H9 (cell line): ENCODE measurements around the gene CTNNBL1. TPM values are rescaled to one million over a fixed set of nuclear protein-coding genes. Genes with fewer than 3 reads are reported as not detected.

Experiments used
- DNase-seq: peaks from one replicate; pipeline ENCODE4 v3.0.0-alpha.2; 2017
- H2AFZ ChIP-seq: one replicate; pipeline ENCODE4 v1.6.1; 2013; ENCODE audit warnings: mild to moderate bottlenecking, low read length, control low read depth, moderate library complexity
- H2AK5ac ChIP-seq: 2 replicates; pipeline ENCODE4 v1.6.1; 2013; ENCODE audit warnings: low read length, control low read depth, mixed read lengths; ENCODE audit not compliant: insufficient read length
- H2BK120ac ChIP-seq: one replicate; pipeline ENCODE4 v1.6.1; 2013; ENCODE audit warnings: low read depth, mild to moderate bottlenecking, low read length, control low read depth, inconsistent platforms; ENCODE audit not compliant: poor library complexity, severe bottlenecking
- H2BK12ac ChIP-seq: 2 replicates; pipeline ENCODE4 v1.6.1; 2013; ENCODE audit warnings: low read length, control low read depth, mixed read lengths, low read depth; ENCODE audit not compliant: insufficient read length
- H2BK15ac ChIP-seq: 2 replicates; pipeline ENCODE4 v1.6.1; 2013; ENCODE audit warnings: low read depth, low read length, control low read depth
- H2BK20ac ChIP-seq: one replicate; pipeline ENCODE4 v1.6.1; 2013; ENCODE audit warnings: low read depth, mild to moderate bottlenecking, low read length, control low read depth, inconsistent platforms; ENCODE audit not compliant: poor library complexity, severe bottlenecking
- H2BK5ac ChIP-seq: 2 replicates; pipeline ENCODE4 v1.6.1; 2013; ENCODE audit warnings: low read length, control low read depth, mixed read lengths; ENCODE audit not compliant: insufficient read length
- H3K14ac ChIP-seq: 2 replicates; pipeline ENCODE4 v1.6.1; 2013; ENCODE audit warnings: low read length, control low read depth; ENCODE audit not compliant: insufficient read depth
- H3K18ac ChIP-seq: 2 replicates; pipeline ENCODE4 v1.6.1; 2013; ENCODE audit warnings: low read depth, mild to moderate bottlenecking, mixed read lengths, low read length, control low read depth; ENCODE audit not compliant: insufficient read length
- H3K23ac ChIP-seq: 2 replicates; pipeline ENCODE4 v1.6.1; 2013; ENCODE audit warnings: low read length, control low read depth, mixed read lengths, low read depth; ENCODE audit not compliant: insufficient read length
- H3K23me2 ChIP-seq: 2 replicates; pipeline ENCODE4 v1.6.1; 2013; ENCODE audit warnings: low read depth, mild to moderate bottlenecking, mixed read lengths, low read length, control low read depth; ENCODE audit not compliant: insufficient read length, poor library complexity, severe bottlenecking
- H3K27ac ChIP-seq: 2 replicates; pipeline ENCODE4 v1.5.1; 2013; ENCODE audit warnings: low read length, control low read depth, mixed read lengths, low read depth; ENCODE audit not compliant: insufficient read length
- H3K27me3 ChIP-seq: 2 replicates; pipeline ENCODE4 v1.6.1; 2013; ENCODE audit warnings: low read length, control low read depth, inconsistent platforms; ENCODE audit not compliant: insufficient read depth
- H3K4ac ChIP-seq: 2 replicates; pipeline ENCODE4 v1.6.1; 2013; ENCODE audit warnings: low read depth, mild to moderate bottlenecking, control low read depth, inconsistent platforms, low read length, moderate library complexity
- H3K4me1 ChIP-seq: 2 replicates; pipeline ENCODE4 v1.6.1; 2013; ENCODE audit warnings: low read length, control low read depth, inconsistent platforms; ENCODE audit not compliant: insufficient read depth
- H3K4me2 ChIP-seq: 2 replicates; pipeline ENCODE4 v1.6.1; 2013; ENCODE audit warnings: low read length, control low read depth, mixed read lengths; ENCODE audit not compliant: insufficient read length, insufficient read depth
- H3K56ac ChIP-seq: 2 replicates; pipeline ENCODE4 v1.6.1; 2013; ENCODE audit warnings: low read depth, mild to moderate bottlenecking, mixed read lengths, low read length, control low read depth; ENCODE audit not compliant: insufficient read length
- H3K79me1 ChIP-seq: 2 replicates; pipeline ENCODE4 v1.6.1; 2013; ENCODE audit warnings: low read depth, mild to moderate bottlenecking, moderate library complexity, low read length, control low read depth, inconsistent platforms; ENCODE audit not compliant: insufficient read depth, poor library complexity, severe bottlenecking
- H3K79me2 ChIP-seq: 2 replicates; pipeline ENCODE4 v1.6.1; 2013; ENCODE audit warnings: low read length, control low read depth, inconsistent platforms; ENCODE audit not compliant: insufficient read depth
- H3K9ac ChIP-seq: 2 replicates; pipeline ENCODE4 v1.6.1; 2013; ENCODE audit warnings: low read length, control low read depth, mixed read lengths; ENCODE audit not compliant: insufficient read length; ENCODE audit errors: extremely low read depth
- H3K9me3 ChIP-seq: one replicate; pipeline ENCODE4 v1.6.1; 2013; ENCODE audit warnings: low read depth, low read length, inconsistent platforms; ENCODE audit not compliant: control insufficient read depth
- H3T11ph ChIP-seq: one replicate; pipeline ENCODE4 v1.6.1; 2013; ENCODE audit warnings: mild to moderate bottlenecking, low read length, control low read depth, inconsistent platforms
- H4K20me1 ChIP-seq: one replicate; pipeline ENCODE4 v1.6.1; 2013; ENCODE audit not compliant: control insufficient read depth, insufficient read length, insufficient read depth
- H4K5ac ChIP-seq: 2 replicates; pipeline ENCODE4 v1.6.1; 2013; ENCODE audit warnings: low read depth, mild to moderate bottlenecking, mixed read lengths, low read length, control low read depth; ENCODE audit not compliant: insufficient read length
- H4K8ac ChIP-seq: replicated peaks from 2 replicates; pipeline ENCODE4 v1.6.1; 2013; ENCODE audit warnings: low read length, control low read depth, mixed read lengths, low read depth; ENCODE audit not compliant: insufficient read length
- H4K91ac ChIP-seq: 2 replicates; pipeline ENCODE4 v1.6.1; 2013; ENCODE audit warnings: low read depth, mild to moderate bottlenecking, moderate library complexity, mixed read lengths, low read length, control low read depth; ENCODE audit not compliant: insufficient read length
- H3K27ac Mint-ChIP-seq, 3 experiments: 2 replicates in 2 of 3; 3 replicates in 1 of 3; pipeline ENCODE4 v1.8.0; 2020 to 2021; ENCODE audit warnings: mixed read lengths in 3 of 3, mild to moderate bottlenecking in 1 of 3, moderate library complexity in 1 of 3
- H3K27me3 Mint-ChIP-seq: 2 replicates; pipeline ENCODE4 v1.8.0; 2021; ENCODE audit warnings: low read depth, mild to moderate bottlenecking, moderate library complexity, mixed read lengths
- H3K36me3 Mint-ChIP-seq, 3 experiments: 2 replicates in 2 of 3; 3 replicates in 1 of 3; pipeline ENCODE4 v1.8.0; 2020 to 2021; ENCODE audit warnings: low read depth in 3 of 3, mixed read lengths in 3 of 3; ENCODE audit not compliant: insufficient read depth in 1 of 3
- H3K4me1 Mint-ChIP-seq, 2 experiments: 2 replicates each; pipeline ENCODE4 v1.8.0; 2020; ENCODE audit warnings: mixed read lengths in 2 of 2
- H3K4me3 Mint-ChIP-seq, 2 experiments: 2 replicates in 1 of 2; 3 replicates in 1 of 2; pipeline ENCODE4 v1.8.0; 2020 to 2021; ENCODE audit warnings: mild to moderate bottlenecking in 2 of 2, mixed read lengths in 2 of 2, moderate library complexity in 1 of 2
- H3K9me3 Mint-ChIP-seq, 2 experiments: 2 replicates in 1 of 2; 3 replicates in 1 of 2; pipeline ENCODE4 v1.8.0; 2020; ENCODE audit warnings: mild to moderate bottlenecking in 2 of 2, mixed read lengths in 2 of 2, moderate library complexity in 1 of 2
- WGBS: extraction: QIAGEN DNeasy Blood & Tissue Kit; methylation state at CpG from one replicate; pipeline ENCODE4 v1.1.7; 2013; ENCODE audit warnings: missing lambda C conversion rate, low lambda C conversion rate, mixed read lengths; ENCODE audit not compliant: insufficient read length; ENCODE audit errors: extremely low coverage; 5-methylcytosine and 5-hydroxymethylcytosine counted together
- total RNA-seq: library from RNA; stranded (reverse); gene quantifications from 2 replicates; pipeline ENCODE4 v1.2.1, GENCODE V29; 2021
- TF ChIP-seq, protein P1 (sequence below): fragments of 200-600 bp; sonication (generic); conservative IDR thresholded peaks from 3 replicates; pipeline ENCODE4 v1.8.0; 2021; ENCODE audit warnings: antibody characterized with exemption, mild to moderate bottlenecking

The CTNNBL1 gene
- total RNA-seq, 1 experiment from 2014 or later, result 67.2 TPM

GRCh38 chr20:37773291-37773826 lies 79.5 kb downstream of the CTNNBL1 start:
- DNase-seq, result no peak
- Histone ChIP-seq H2BK15ac (no peak overlapping the region), H3K56ac (no peak overlapping the region), H3K27ac (no peak overlapping the region), H2BK12ac (no peak overlapping the region), H3K14ac (no peak overlapping the region), H3T11ph (no peak overlapping the region), H2AK5ac (no peak overlapping the region), H3K27me3 (no peaks in the 10 kb centered on the region), H2AFZ (no peak overlapping the region), H3K23ac (no peak overlapping the region), H2BK20ac (no peak overlapping the region), H2BK5ac (no peak overlapping the region), H3K4me1 (no peaks in the 10 kb centered on the region), H3K9me3 (no peaks in the 10 kb centered on the region), H3K18ac (no peak overlapping the region), H3K4ac (no peak overlapping the region), H3K9ac (no peak overlapping the region), H3K4me2 (no peak overlapping the region), H2BK120ac (no peak overlapping the region), H4K5ac (no peak overlapping the region), H3K79me1 (no peaks in the 10 kb centered on the region), H3K23me2 (no peaks in the 10 kb centered on the region), H4K8ac (no peak overlapping the region), H4K20me1 (no peaks in the 10 kb centered on the region), H3K79me2 (no peaks in the 10 kb centered on the region), H4K91ac (no peak overlapping the region)
- no peak overlapping the region for H3K4me3 Mint-ChIP-seq
- H3K36me3 Mint-ChIP-seq, result peaks cover 0 to 2% (median 0%) of the 10 kb centered on the region in 3 experiments; a peak in 2 of 7 replicates
- H3K4me1 Mint-ChIP-seq, result 0 out of 4 replicates have a peak, but pooled peaks cover 0 to 2% of the 10 kb centered on the region in 2 experiments
- no peaks in the 10 kb centered on the region for H3K9me3 Mint-ChIP-seq
- WGBS, result no CpG with 5 or more reads among the region's 1 CpG
- no peak overlapping the region for H3K27ac Mint-ChIP-seq
- TF ChIP-seq, protein P1, sequence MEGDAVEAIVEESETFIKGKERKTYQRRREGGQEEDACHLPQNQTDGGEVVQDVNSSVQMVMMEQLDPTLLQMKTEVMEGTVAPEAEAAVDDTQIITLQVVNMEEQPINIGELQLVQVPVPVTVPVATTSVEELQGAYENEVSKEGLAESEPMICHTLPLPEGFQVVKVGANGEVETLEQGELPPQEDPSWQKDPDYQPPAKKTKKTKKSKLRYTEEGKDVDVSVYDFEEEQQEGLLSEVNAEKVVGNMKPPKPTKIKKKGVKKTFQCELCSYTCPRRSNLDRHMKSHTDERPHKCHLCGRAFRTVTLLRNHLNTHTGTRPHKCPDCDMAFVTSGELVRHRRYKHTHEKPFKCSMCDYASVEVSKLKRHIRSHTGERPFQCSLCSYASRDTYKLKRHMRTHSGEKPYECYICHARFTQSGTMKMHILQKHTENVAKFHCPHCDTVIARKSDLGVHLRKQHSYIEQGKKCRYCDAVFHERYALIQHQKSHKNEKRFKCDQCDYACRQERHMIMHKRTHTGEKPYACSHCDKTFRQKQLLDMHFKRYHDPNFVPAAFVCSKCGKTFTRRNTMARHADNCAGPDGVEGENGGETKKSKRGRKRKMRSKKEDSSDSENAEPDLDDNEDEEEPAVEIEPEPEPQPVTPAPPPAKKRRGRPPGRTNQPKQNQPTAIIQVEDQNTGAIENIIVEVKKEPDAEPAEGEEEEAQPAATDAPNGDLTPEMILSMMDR, result no peak
- no peaks in the 10 kb centered on the region for H3K27me3 Mint-ChIP-seq
